ENCODE data around the gene RNF169. TPM values are rescaled to one million over a fixed set of nuclear protein-coding genes. Genes with fewer than 3 reads are reported as not detected.
A peak's percentile ranks its signal among the peaks of the same experiment; 100 is the strongest.

RNF169 gene
- total RNA-seq, 1 experiment from 2014 or later, result 13.0 TPM

GRCh38 chr11:74739546-74740270 is 8.9 kb upstream of the RNF169 start:
- Histone ChIP-seq H3K4ac (ENCODE audit: low read depth, low read length) (no peak overlapping the region), H4K91ac (ENCODE audit: insufficient read length, low read depth, low read length) (no peak overlapping the region), H3K27ac (ENCODE audit: insufficient read length, low read depth, low read length) (no peak overlapping the region), H4K20me1 (ENCODE audit: control insufficient read depth, insufficient read depth, insufficient read length) (no peaks in the 10 kb centered on the region), H4K5ac (ENCODE audit: insufficient read length, low read depth, low read length) (no peak overlapping the region), H3K79me1 (ENCODE audit: insufficient read depth, low read depth, low read length, poor library complexity, severe bottlenecking) (no peaks in the 10 kb centered on the region), H3K4me1 (ENCODE audit: insufficient read depth, low read length) (no peaks in the 10 kb centered on the region), H2BK120ac (ENCODE audit: low read depth, low read length, poor library complexity, severe bottlenecking) (no peak overlapping the region), H2BK20ac (ENCODE audit: low read depth, low read length, poor library complexity, severe bottlenecking) (no peak overlapping the region), H3K23me2 (ENCODE audit: insufficient read length, low read depth, low read length, poor library complexity, severe bottlenecking) (no peaks in the 10 kb centered on the region), H3K4me2 (ENCODE audit: insufficient read depth, insufficient read length, low read length) (no peak overlapping the region), H2BK12ac (ENCODE audit: insufficient read length, low read depth, low read length) (no peak overlapping the region), H3K27me3 (ENCODE audit: insufficient read depth, low read length) (no peaks in the 10 kb centered on the region), H2AK5ac (ENCODE audit: insufficient read length, low read length) (no peak overlapping the region), H2AFZ (ENCODE audit: low read length) (no peak overlapping the region), H4K8ac (replicated peaks; ENCODE audit: insufficient read length, low read depth, low read length) (no peak overlapping the region), H3K79me2 (ENCODE audit: insufficient read depth, low read length) (no peaks in the 10 kb centered on the region), H3K56ac (ENCODE audit: insufficient read length, low read depth, low read length) (no peak overlapping the region), H3T11ph (ENCODE audit: low read length) (no peak overlapping the region), H3K9ac (ENCODE audit: extremely low read depth, insufficient read length, low read length) (no peak overlapping the region), H3K9me3 (ENCODE audit: control insufficient read depth, low read depth, low read length) (no peaks in the 10 kb centered on the region), H3K23ac (ENCODE audit: insufficient read length, low read depth, low read length) (no peak overlapping the region), H2BK5ac (ENCODE audit: insufficient read length, low read length) (no peak overlapping the region), H2BK15ac (ENCODE audit: low read depth, low read length) (no peak overlapping the region), H3K14ac (ENCODE audit: insufficient read depth, low read length) (no peak overlapping the region), H3K18ac (ENCODE audit: insufficient read length, low read depth, low read length) (no peak overlapping the region)
- Mint-ChIP-seq H3K36me3 (ENCODE audit: insufficient read depth in 1 of 3, low read depth in 3 of 3) (peaks cover 4 to 10% (median 6%) of the 10 kb centered on the region in 3 experiments), H3K27me3 (ENCODE audit: low read depth) (peaks cover 6% of the 10 kb centered on the region), H3K27ac (no peak overlapping the region), H3K4me3 (no peak overlapping the region; a peak in 1 of 5 replicates), H3K9me3 (peaks cover 24 to 25% of the 10 kb centered on the region in 2 experiments), H3K4me1 (peaks cover 0 to 2% of the 10 kb centered on the region in 2 experiments; a peak in 1 of 4 replicates)
- peak; percentile 73 for DNase-seq
- peak; percentile 93 for TF ChIP-seq CTCF (conservative IDR thresholded peaks at IDR 0.05)
- WGBS (ENCODE audit: extremely low coverage, insufficient read length, low lambda C conversion rate), result no CpG with 5 or more reads among the region's 8 CpGs

All from H9 (cell line).